PC-3 (cell line): ENCODE measurements around the gene COL5A2. TPM values are rescaled to one million over a fixed set of nuclear protein-coding genes. Genes with fewer than 3 reads are reported as not detected.

Experiments used
- ATAC-seq: fragments of 200-7000 bp; cut with Tn5 transposase; 2 replicates; pipeline ENCODE4 v1.9.1; 2020; ENCODE audit warnings: mild to moderate bottlenecking, moderate library complexity
- BruUV-seq: library from RNA; stranded (reverse); fragments of 400-500 nt; replicated peaks from 2 replicates; lab custom pipeline; 2021; lab: Mats Ljungman, UMichigan
- CTCF ChIA-PET: fragments of 300-600 bp; sonication (Branson Sonifier 250); formaldehyde crosslinking; loops from one replicate; lab custom pipeline; 2022; ENCODE audit warnings: antibody characterized with exemption; lab: Charles Lee
- POLR2A ChIA-PET: fragments of 300-600 bp; sonication (Branson Sonifier 250); formaldehyde crosslinking; loops from one replicate; lab custom pipeline; 2022; ENCODE audit warnings: antibody characterized with exemption; ENCODE audit not compliant: unreplicated experiment; lab: Charles Lee
- DNase-seq: peaks from one replicate; pipeline ENCODE4 v3.0.0-alpha.2; 2015
- H2AFZ ChIP-seq: fragments of 300-600 bp; sonication (generic); 2 replicates; pipeline ENCODE4 v1.6.0; 2016; ENCODE audit warnings: antibody characterized with exemption, low read length
- H3F3A ChIP-seq: fragments of 300-600 bp; sonication (generic); one replicate; pipeline ENCODE4 v1.6.0; 2017; ENCODE audit warnings: antibody characterized with exemption, low read length, control low read depth, mild to moderate bottlenecking; ENCODE audit not compliant: unreplicated experiment
- H3K27ac ChIP-seq: fragments of 300-600 bp; sonication (generic); 2 replicates; pipeline ENCODE4 v1.5.1; 2016; ENCODE audit warnings: mild to moderate bottlenecking, low read length
- H3K27me3 ChIP-seq: fragments of 300-600 bp; sonication (generic); 2 replicates; pipeline ENCODE4 v1.6.1; 2016; ENCODE audit warnings: low read length, mixed read lengths
- H3K36me3 ChIP-seq: fragments of 300-600 bp; sonication (generic); 2 replicates; pipeline ENCODE4 v1.6.1; 2016; ENCODE audit warnings: low read depth, mixed run types, low read length, mixed read lengths
- H3K4me1 ChIP-seq: fragments of 300-600 bp; sonication (generic); 2 replicates; pipeline ENCODE4 v1.5.1; 2016; ENCODE audit warnings: low read length; ENCODE audit not compliant: insufficient read depth
- H3K4me2 ChIP-seq: fragments of 300-600 bp; sonication (generic); 2 replicates; pipeline ENCODE4 v1.6.0; 2016; ENCODE audit warnings: low read length
- H3K4me3 ChIP-seq: fragments of 300-600 bp; sonication (generic); 2 replicates; pipeline ENCODE4 v1.5.1; 2016; ENCODE audit warnings: mild to moderate bottlenecking, low read length, mixed read lengths
- H3K79me2 ChIP-seq: fragments of 300-600 bp; sonication (generic); 2 replicates; pipeline ENCODE4 v1.6.1; 2017; ENCODE audit warnings: low read length, mixed read lengths
- H3K9ac ChIP-seq: fragments of 300-600 bp; sonication (generic); 2 replicates; pipeline ENCODE4 v1.6.0; 2016; ENCODE audit warnings: mild to moderate bottlenecking, low read length
- H3K9me2 ChIP-seq: fragments of 300-600 bp; sonication (generic); replicated peaks from 2 replicates; pipeline ENCODE4 v1.6.1; 2016; ENCODE audit warnings: mixed run types, low read length, mixed read lengths
- H3K9me3 ChIP-seq: fragments of 300-600 bp; sonication (generic); 2 replicates; pipeline ENCODE4 v1.6.1; 2016; ENCODE audit warnings: low read length, mixed read lengths
- H4K20me1 ChIP-seq: fragments of 300-600 bp; sonication (generic); 2 replicates; pipeline ENCODE4 v1.6.1; 2016; ENCODE audit warnings: low read length, mixed read lengths
- CTCF ChIP-seq: fragments of 300-600 bp; sonication (generic); conservative IDR thresholded peaks from 2 replicates; pipeline ENCODE4 v1.5.1; 2017; ENCODE audit warnings: antibody characterized with exemption, low read depth, mild to moderate bottlenecking, low read length
- EZH2 ChIP-seq: fragments of 300-600 bp; sonication (generic); IDR thresholded peaks from one replicate; pipeline ENCODE4 v1.6.1; 2017; ENCODE audit warnings: antibody characterized with exemption, mild to moderate bottlenecking, low read length; ENCODE audit not compliant: unreplicated experiment
- EZH2phosphoT487 ChIP-seq: fragments of 300-600 bp; sonication (generic); IDR thresholded peaks from 2 replicates; pipeline ENCODE4 v1.6.1; 2018; ENCODE audit warnings: mild to moderate bottlenecking, antibody characterized with exemption, low read length, borderline replicate concordance
- intact Hi-C: fragments of 100-400 bp; cut with micrococcal nuclease; formaldehyde crosslinking; loops from 2 replicates; pipeline ENCODE4 v1.9.0; 2023
- total RNA-seq: library from RNA; depleted of rRNA; stranded (reverse); fragments of >200 nt; gene quantifications from 2 replicates; pipeline ENCODE4 v1.2.3, GENCODE V29; 2014

COL5A2 gene
- total RNA-seq, 1 experiment from 2014 or later: 56.2 TPM

DNA sequence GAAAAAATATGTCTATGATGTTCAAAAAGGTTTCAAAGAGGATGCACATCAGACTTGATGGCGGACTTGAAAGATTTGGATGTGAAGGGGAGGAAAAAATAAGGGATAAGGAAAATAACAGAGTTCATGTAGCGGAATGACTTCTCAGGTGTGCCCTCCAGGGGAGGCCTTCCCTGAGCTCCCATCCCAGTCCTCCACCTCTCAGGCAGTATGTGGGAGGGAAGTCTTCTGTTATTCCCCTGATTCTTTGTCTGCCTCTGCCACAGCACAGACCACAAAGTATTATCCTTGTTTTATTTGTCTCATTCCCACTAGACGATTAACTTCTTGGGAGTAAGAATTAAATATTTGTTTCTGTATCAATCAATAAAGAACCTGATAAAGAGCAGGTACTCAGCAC, 17.7 kb downstream of the COL5A2 start:
- BruUV-seq: no TSS peak
- no peaks in the 10 kb centered on the region for H3K27me3 ChIP-seq
- peaks cover 32% of the 10 kb centered on the region for H3K4me1 ChIP-seq
- H3K36me3 ChIP-seq: no peaks in the 10 kb centered on the region
- DNase-seq: no peak
- TF ChIP-seq EZH2 (no peak), EZH2phosphoT487 (no peak), CTCF (no peak)
- intact Hi-C loops: loop anchor here (5.0 kb wide), 1 partner anchor 35 kb away; no protein-coding TSS in a partner anchor
- H3K9me2 ChIP-seq: no peaks in the 10 kb centered on the region
- H3K79me2 ChIP-seq: no peaks in the 10 kb centered on the region
- CTCF ChIA-PET: no interaction called here
- H3K27ac ChIP-seq: no peak overlapping the region
- no peak overlapping the region for H2AFZ ChIP-seq
- no peak overlapping the region for H3K4me3 ChIP-seq
- H3K9ac ChIP-seq: no peak overlapping the region
- H3K4me2 ChIP-seq: no peak overlapping the region
- no peaks in the 10 kb centered on the region for H3F3A ChIP-seq
- ATAC-seq: no peak
- no peaks in the 10 kb centered on the region for H4K20me1 ChIP-seq
- no peaks in the 10 kb centered on the region for H3K9me3 ChIP-seq
- POLR2A ChIA-PET: no interaction called here

DNA sequence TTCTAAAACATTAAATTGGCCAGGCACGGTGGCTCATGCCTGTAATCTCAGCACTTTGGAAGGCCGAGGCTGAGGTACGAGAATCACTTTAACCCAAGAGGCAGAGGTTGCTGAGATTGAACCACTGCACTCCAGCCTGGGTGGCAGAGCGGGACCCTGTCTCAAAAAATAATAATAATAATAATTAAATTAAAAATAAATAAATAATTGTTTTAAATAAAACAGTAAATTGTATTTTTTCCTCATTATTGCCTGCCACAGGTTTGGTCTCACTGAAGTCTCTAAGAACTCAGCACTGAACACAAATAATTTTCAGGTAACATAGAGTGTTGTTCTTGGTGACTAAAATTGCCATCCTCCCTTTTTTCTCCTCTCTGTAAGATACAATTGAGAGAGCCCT, 19.8 kb downstream of the COL5A2 start:
- CTCF ChIA-PET: no interaction called here
- TF ChIP-seq EZH2 (no peak), CTCF (no peak), EZH2phosphoT487 (no peak)
- Histone ChIP-seq H3K4me2 (no peak overlapping the region), H3K27me3 (no peaks in the 10 kb centered on the region), H3K4me3 (no peak overlapping the region), H3K4me1 (peaks cover 20% of the 10 kb centered on the region), H3F3A (no peaks in the 10 kb centered on the region), H3K9me2 (no peaks in the 10 kb centered on the region), H3K27ac (no peak overlapping the region), H2AFZ (no peak overlapping the region), H3K79me2 (no peaks in the 10 kb centered on the region), H3K9ac (no peak overlapping the region), H3K9me3 (no peaks in the 10 kb centered on the region), H3K36me3 (no peaks in the 10 kb centered on the region), H4K20me1 (no peaks in the 10 kb centered on the region)
- ATAC-seq (no peak), DNase-seq (no peak)
- intact Hi-C loops: loop anchor here (5.0 kb wide), 1 partner anchor 32 kb away; no protein-coding TSS in a partner anchor
- POLR2A ChIA-PET: no interaction called here
- no TSS peak for BruUV-seq

DNA sequence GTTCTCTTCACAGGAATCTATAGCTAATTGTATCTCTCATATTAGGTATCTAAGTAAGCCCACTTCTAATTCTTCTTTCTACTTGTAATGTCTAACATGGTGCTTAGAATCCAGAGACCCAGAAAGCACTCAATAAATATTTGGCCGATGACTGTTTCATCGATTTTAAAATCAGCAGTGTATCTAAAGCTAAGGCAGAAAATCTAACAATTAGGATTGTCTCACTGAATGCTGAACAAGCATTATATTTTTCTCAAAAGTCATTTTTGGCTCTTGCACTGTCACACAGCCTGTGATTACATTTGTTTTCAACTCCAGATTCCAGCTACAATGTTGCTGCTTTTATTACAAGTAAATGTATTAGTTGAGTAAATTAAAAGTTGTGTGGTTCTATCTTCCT, 20.3 kb downstream of the COL5A2 start:
- H3K36me3 ChIP-seq: no peaks in the 10 kb centered on the region
- H3K9me2 ChIP-seq: no peaks in the 10 kb centered on the region
- no peak for DNase-seq
- no peaks in the 10 kb centered on the region for H3K9me3 ChIP-seq
- intact Hi-C loops: no loop called here
- H2AFZ ChIP-seq: no peak overlapping the region
- H3K27ac ChIP-seq: no peak overlapping the region
- H3F3A ChIP-seq: no peaks in the 10 kb centered on the region
- no peak overlapping the region for H3K9ac ChIP-seq
- no peaks in the 10 kb centered on the region for H3K79me2 ChIP-seq
- ChIA-PET POLR2A (no interaction called here), CTCF (interaction anchor here (0.5 kb wide), 1 partner anchor 127 kb away, joined by 6 read pairs; no protein-coding TSS in a partner anchor)
- no peaks in the 10 kb centered on the region for H3K27me3 ChIP-seq
- peaks cover 16% of the 10 kb centered on the region for H3K4me1 ChIP-seq
- no peaks in the 10 kb centered on the region for H4K20me1 ChIP-seq
- no peak overlapping the region for H3K4me2 ChIP-seq
- no peak for TF ChIP-seq CTCF
- no peak overlapping the region for H3K4me3 ChIP-seq
- ATAC-seq: no peak
- no TSS peak for BruUV-seq
